ENCODE measurements around the gene UTP25.
"Not testable (repeated sequence)": the region's sequence is repeated elsewhere in the genome, so short reads cannot be mapped to it uniquely, and the experiment has no call there.

UTP25 gene

GRCh38 chr1:209899948-209900347, 72.2 kb downstream of the UTP25 start:
- H3K9me3 ChIP-seq (ENCODE audit: insufficient read depth, low read length, severe bottlenecking): no peaks in the 10 kb centered on the region
- H3K9ac ChIP-seq (ENCODE audit: low read depth, low read length): no peak overlapping the region
- H4K20me1 ChIP-seq (ENCODE audit: insufficient read depth, low read length): no peaks in the 10 kb centered on the region
- H2AFZ ChIP-seq (ENCODE audit: low read depth, low read length): no peak overlapping the region
- no peaks in the 10 kb centered on the region for H3K79me2 ChIP-seq (ENCODE audit: insufficient read depth, low read length)
- no peaks in the 10 kb centered on the region for H3K27me3 ChIP-seq (ENCODE audit: insufficient read depth, low read length, poor library complexity)
- no peaks in the 10 kb centered on the region for H3K4me1 ChIP-seq (ENCODE audit: insufficient read depth, low read length)
- H3K36me3 ChIP-seq (ENCODE audit: insufficient read depth, low read length): no peaks in the 10 kb centered on the region
- DNase-seq (peak; percentile 25), ATAC-seq (ENCODE audit: insufficient read depth, low read depth) (peak; percentile 53; the same call in 2 of the 3 replicates)
- no peak overlapping the region for H3K27ac ChIP-seq (ENCODE audit: low read length)
- no peak overlapping the region for H3K4me2 ChIP-seq (ENCODE audit: insufficient read depth, low read length)
- H3K4me3 ChIP-seq (ENCODE audit: low read depth in 1 of 2, low read length in 2 of 2): no peak overlapping the region
- no peak for TF ChIP-seq EZH2 (IDR thresholded peaks at IDR 0.05; ENCODE audit: borderline replicate concordance, low read depth, low read length, severe bottlenecking)
- peak; percentile 62 for TF ChIP-seq CTCF (IDR thresholded peaks at IDR 0.05; ENCODE audit: borderline replicate concordance, extremely low read depth, low read length, poor library complexity, severe bottlenecking)

- H4K20me1 ChIP-seq (ENCODE audit: insufficient read depth, low read length): no peaks in the 10 kb centered on the region
- TF ChIP-seq CTCF (IDR thresholded peaks at IDR 0.05; ENCODE audit: borderline replicate concordance, extremely low read depth, low read length, poor library complexity, severe bottlenecking) (no peak), EZH2 (IDR thresholded peaks at IDR 0.05; ENCODE audit: borderline replicate concordance, low read depth, low read length, severe bottlenecking) (no peak)
- H3K9ac ChIP-seq (ENCODE audit: low read depth, low read length): no peak overlapping the region
- DNase-seq (no peak), ATAC-seq (ENCODE audit: insufficient read depth, low read depth) (no peak)
- no peak overlapping the region for H3K4me3 ChIP-seq (ENCODE audit: low read depth in 1 of 2, low read length in 2 of 2)
- H3K36me3 ChIP-seq (ENCODE audit: insufficient read depth, low read length): no peaks in the 10 kb centered on the region
- no peaks in the 10 kb centered on the region for H3K4me1 ChIP-seq (ENCODE audit: insufficient read depth, low read length)
- H2AFZ ChIP-seq (ENCODE audit: low read depth, low read length): no peak overlapping the region
- no peak overlapping the region for H3K27ac ChIP-seq (ENCODE audit: low read length)
- H3K27me3 ChIP-seq (ENCODE audit: insufficient read depth, low read length, poor library complexity): no peaks in the 10 kb centered on the region
- no peaks in the 10 kb centered on the region for H3K79me2 ChIP-seq (ENCODE audit: insufficient read depth, low read length)
- H3K4me2 ChIP-seq (ENCODE audit: insufficient read depth, low read length): no peak overlapping the region
- H3K9me3 ChIP-seq (ENCODE audit: insufficient read depth, low read length, severe bottlenecking): no peaks in the 10 kb centered on the region
These were observed 73.0 kb downstream of the UTP25 start for GRCh38 chr1:209900734-209901133.

- H3K27me3 ChIP-seq (ENCODE audit: insufficient read depth, low read length, poor library complexity): no peaks in the 10 kb centered on the region
- TF ChIP-seq CTCF (IDR thresholded peaks at IDR 0.05; ENCODE audit: borderline replicate concordance, extremely low read depth, low read length, poor library complexity, severe bottlenecking) (no peak), EZH2 (IDR thresholded peaks at IDR 0.05; ENCODE audit: borderline replicate concordance, low read depth, low read length, severe bottlenecking) (no peak)
- H3K9me3 ChIP-seq (ENCODE audit: insufficient read depth, low read length, severe bottlenecking): no peaks in the 10 kb centered on the region
- no peaks in the 10 kb centered on the region for H4K20me1 ChIP-seq (ENCODE audit: insufficient read depth, low read length)
- H3K4me2 ChIP-seq (ENCODE audit: insufficient read depth, low read length): no peak overlapping the region
- no peak overlapping the region for H3K9ac ChIP-seq (ENCODE audit: low read depth, low read length)
- no peak overlapping the region for H2AFZ ChIP-seq (ENCODE audit: low read depth, low read length)
- no peak for DNase-seq
- no peaks in the 10 kb centered on the region for H3K4me1 ChIP-seq (ENCODE audit: insufficient read depth, low read length)
- H3K36me3 ChIP-seq (ENCODE audit: insufficient read depth, low read length): no peaks in the 10 kb centered on the region
- H3K4me3 ChIP-seq (ENCODE audit: low read depth in 1 of 2, low read length in 2 of 2): no peak overlapping the region
- ATAC-seq (ENCODE audit: insufficient read depth, low read depth): no peak
- H3K79me2 ChIP-seq (ENCODE audit: insufficient read depth, low read length): no peaks in the 10 kb centered on the region
- no peak overlapping the region for H3K27ac ChIP-seq (ENCODE audit: low read length)
These were observed 73.4 kb downstream of the UTP25 start for GRCh38 chr1:209901211-209901610.

- H3K27ac ChIP-seq (ENCODE audit: low read length); H3K27me3 ChIP-seq (ENCODE audit: insufficient read depth, low read length, poor library complexity); H3K36me3 ChIP-seq (ENCODE audit: insufficient read depth, low read length); H3K4me1 ChIP-seq (ENCODE audit: insufficient read depth, low read length); H3K4me3 ChIP-seq (ENCODE audit: low read depth in 1 of 2, low read length in 2 of 2); H3K79me2 ChIP-seq (ENCODE audit: insufficient read depth, low read length); H4K20me1 ChIP-seq (ENCODE audit: insufficient read depth, low read length); DNase-seq; ATAC-seq (ENCODE audit: insufficient read depth, low read depth); H3K9me3 ChIP-seq (ENCODE audit: insufficient read depth, low read length, severe bottlenecking); H2AFZ ChIP-seq (ENCODE audit: low read depth, low read length); H3K4me2 ChIP-seq (ENCODE audit: insufficient read depth, low read length); H3K9ac ChIP-seq (ENCODE audit: low read depth, low read length): not testable (repeated sequence)
These were observed 77.0 kb downstream of the UTP25 start for GRCh38 chr1:209904774-209905173.

Data from DND-41 (cell line).